GM19463 (cell line): ENCODE results near the gene ITLN1.

Experiments used
- ATAC-seq: cut with Tn5 transposase; IDR thresholded peaks from one replicate; pipeline ENCODE4 v1.9.1; 2021; ENCODE audit warnings: mild to moderate bottlenecking, moderate library complexity; ENCODE audit not compliant: unreplicated experiment

ITLN1 gene

DNA sequence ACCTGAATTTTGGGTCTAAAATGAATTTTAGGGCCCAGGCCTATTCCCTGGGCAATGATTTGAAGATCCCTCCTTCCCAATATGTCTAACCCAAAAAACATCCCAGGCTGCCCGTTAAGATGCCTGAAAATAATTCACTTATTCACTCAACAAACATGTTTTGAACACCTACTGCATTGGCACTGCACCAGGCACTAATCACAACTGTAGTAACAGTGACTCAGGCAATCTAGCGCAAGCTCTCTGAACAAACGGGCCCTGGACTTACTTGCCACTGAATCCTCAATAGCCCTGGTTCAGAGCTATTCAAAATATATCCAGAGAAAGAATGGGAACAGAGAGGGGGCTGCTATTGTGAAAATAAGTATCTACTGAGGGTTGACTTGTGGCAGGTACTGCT, 26.5 kb downstream of the ITLN1 start:
- no peak for ATAC-seq

DNA sequence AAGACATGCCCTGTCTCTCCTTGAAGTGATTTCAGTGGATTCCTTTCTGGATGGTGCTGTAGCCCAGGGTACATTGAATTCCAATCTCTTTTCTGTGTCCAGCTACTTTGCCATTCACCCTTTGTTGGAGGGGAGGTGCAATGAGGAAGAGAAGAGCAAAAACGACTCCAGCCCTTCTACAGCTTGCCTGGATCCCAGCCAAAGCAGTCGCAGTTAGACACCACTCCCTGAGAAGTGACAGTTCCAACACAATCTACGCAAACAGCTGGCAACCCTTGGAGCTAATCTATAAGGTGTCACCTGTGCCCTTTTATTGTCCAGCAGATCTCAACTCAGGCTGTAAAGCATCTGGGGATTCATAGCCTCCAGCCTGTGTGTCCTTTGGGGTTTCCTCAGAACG, 26.9 kb downstream of the ITLN1 start:
- no peak for ATAC-seq

GRCh38 chr1:160855181-160855981, 29.6 kb downstream of the ITLN1 start:
- peak; percentile 81 for ATAC-seq

GRCh38 chr1:160853754-160854153, 31.2 kb downstream of the ITLN1 start:
- ATAC-seq: no peak

DNA sequence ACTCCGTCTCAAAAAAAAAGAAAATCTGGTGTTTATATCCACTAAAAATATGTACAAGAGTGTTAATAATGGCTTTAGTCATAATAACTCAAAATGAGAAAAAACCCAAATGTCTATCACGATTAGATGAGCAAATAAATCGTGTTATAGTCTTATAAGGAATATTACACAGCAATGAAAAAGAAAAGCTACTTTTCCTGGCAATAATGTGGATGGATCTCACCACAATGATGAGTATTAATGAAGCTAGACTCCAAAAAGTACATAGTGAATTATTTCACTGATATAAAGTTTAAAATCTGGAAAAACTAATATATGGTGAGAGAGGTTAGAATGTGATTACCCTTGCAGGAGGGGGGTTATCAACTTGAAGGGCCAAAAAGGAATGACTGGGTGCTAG, 32.0 kb downstream of the ITLN1 start:
- ATAC-seq: no peak

DNA sequence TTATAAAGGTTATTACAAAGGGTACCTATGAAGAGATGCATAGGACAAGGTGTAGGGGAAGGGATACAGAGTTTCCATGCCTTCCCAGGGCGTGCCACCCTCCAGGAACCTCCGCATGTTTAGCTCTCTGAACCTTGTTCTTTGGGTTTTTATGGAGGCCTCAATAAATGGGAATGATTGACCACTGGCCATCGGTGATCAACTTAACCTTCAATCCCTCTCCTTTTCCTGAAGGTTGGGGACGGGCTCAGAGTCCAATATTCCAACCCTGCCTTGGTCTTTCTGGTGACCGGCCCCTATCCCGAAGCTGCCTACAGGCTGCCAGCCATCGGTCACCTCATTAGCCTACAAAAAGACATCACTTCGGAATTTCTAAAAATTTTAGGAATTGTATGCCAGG, 34.0 kb downstream of the ITLN1 start:
- no peak for ATAC-seq

- ATAC-seq: no peak
These were observed 34.4 kb downstream of the ITLN1 start for GRCh38 chr1:160850541-160850940.

GRCh38 chr1:160846281-160846680, 38.7 kb downstream of the ITLN1 start:
- no peak for ATAC-seq

DNA sequence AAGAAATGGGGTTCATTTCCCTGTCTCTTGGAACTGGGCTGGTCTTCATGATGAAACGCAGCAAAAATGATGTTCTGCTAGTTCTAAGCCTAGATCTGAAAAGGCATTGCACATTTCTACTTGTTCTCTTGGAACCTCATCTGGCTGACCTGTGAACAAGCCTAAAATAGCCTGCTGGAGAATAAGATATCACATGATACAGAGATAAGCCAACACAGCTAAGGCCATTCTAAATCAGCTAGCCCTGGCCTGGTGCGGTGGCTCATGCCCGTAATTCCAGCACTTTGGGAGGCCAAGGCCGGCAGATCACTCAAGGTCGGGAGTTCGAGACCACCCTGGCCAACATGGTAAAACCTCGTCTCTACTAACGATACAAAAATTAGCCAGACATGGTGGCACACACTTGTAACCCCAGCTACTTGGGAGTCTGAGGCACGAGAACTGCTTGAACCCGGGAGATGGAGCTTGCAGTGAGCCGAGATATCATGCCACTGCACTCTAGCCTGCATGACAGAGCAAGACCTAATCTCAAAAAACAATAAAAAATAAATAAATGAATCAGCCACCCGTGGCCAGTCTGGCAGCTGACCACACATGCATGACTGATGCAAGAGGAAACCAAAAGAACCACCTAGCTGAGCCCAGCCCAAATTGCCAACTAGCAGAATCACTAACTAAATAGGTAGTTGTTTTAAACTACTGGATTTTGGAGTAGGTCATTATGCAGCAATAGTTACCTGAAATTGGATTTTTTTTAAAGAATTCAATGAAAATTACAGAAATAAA, 40.3 kb downstream of the ITLN1 start:
- no peak for ATAC-seq

GRCh38 chr1:160841079-160841478, 43.9 kb downstream of the ITLN1 start:
- no peak for ATAC-seq

GRCh38 chr1:160839746-160840145, 45.2 kb downstream of the ITLN1 start:
- no peak for ATAC-seq

DNA sequence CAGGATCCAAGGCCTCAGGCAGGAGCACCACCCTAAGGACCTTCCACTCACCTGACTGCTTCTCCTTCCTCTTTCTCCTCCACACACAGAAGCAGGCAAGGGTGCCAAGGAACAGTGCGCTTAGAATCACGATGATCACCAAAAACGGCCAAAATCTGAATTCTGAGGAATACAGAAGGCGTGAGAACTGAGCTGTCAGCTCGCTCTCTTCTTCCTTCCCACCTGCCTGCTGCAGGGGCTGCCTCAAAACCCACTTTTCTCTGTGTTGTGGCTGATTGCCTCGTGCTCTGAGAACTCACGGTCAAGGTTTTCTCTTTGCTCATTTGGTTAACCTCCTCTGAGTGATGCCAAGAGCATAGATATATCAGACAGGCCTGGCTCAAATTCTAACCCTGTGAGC, 46.1 kb downstream of the ITLN1 start:
- ATAC-seq: no peak

GRCh38 chr1:160837558-160838205, 47.3 kb downstream of the ITLN1 start:
- peak; percentile 78 for ATAC-seq

DNA sequence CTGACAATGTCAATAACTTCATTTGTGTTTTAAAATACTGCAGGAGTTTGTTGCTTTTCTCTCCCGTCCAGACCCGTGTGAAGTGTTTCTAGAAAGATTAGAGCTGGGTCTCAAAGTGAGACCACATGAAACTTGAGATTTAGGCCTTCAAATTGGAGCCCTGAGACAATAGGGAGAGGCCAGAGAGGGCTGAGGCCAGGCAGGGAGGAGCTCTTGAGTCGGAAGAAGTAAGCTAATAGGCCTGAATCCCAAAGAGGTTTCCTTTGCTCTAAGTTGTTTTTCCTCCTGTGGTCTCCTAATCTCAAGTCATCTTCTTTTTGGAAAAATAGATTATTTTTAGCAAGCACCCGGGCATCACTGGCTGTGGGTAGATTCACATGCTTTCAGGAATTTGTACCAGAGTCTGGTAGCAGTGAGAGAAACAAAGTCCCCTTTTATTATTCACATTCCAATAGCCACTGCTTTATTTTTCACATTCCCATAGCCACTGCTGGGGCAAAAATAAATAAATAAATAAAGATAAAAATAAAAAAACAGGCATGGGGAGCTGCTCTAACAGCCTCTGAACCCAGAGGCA, 47.9 kb downstream of the ITLN1 start:
- ATAC-seq: no peak

DNA sequence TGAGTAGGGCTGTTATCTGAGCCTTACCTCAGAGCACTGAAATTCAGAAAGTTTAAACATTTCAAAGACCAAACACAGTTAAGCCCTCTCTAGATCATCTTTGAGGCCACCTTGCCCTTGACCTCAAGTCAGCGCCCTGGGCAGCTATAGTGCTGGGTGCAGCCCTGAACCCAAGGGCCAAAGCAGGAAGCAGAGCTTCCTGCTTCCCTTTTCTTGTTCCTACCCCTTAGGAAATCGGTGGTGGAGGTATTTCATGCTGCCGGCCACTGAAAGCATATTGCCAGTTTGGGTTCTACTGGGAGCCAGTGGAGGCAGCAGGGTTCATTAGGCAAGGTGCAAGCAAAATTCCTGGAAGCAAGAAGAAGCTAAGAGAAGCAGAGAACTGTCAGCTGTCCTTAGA, 48.4 kb downstream of the ITLN1 start:
- ATAC-seq: no peak

DNA sequence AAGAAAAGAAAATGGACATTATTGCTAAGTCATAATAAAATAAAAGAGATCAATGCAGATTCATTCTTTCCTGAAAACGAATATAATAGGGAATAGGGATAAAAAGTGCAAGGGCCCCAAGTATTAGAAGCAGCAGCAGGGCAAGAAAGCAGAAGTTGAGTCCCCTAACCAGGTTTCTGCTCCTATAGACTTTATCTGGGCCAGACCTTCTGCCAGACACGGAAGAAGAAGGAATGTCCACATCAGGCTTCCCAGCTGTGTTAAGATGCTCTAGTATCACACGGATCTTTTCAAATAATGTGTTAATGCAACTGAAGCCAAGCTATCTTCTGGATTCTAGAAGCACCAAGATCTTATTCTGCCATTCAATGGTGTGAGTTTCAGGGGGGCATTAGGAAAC, 49.2 kb downstream of the ITLN1 start:
- ATAC-seq: no peak

DNA sequence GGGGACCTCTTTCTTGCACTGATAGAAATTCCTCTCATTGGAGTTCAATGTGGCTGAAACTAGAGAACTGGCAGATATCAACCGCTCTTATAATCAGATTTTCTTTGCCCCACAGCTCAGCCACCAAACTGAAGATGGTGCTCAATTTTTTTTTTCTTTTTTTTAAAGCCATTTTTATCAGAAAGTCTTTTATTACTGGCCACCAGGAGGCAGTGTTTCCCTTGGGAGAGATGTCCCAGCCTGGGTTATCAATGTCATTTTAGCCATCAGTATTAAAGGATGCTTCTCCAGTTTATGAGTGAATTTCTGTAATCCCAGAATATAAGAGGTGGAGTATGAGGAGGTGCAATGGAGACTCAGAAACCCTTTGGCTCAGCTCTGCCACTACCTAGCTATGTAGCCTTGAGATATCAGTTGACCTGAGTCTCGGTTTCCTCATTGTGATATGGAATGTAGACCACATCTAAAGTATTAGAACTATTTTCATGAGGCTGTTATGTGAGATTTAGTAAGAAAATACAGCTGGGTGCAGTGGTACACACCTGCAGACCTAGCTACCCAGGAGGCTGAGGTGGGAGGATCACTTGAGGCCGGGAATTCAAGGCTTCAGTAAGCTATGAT, 49.9 kb downstream of the ITLN1 start:
- no peak for ATAC-seq

GRCh38 chr1:160830321-160831153, 54.4 kb downstream of the ITLN1 start:
- peak; percentile 71 for ATAC-seq

DNA sequence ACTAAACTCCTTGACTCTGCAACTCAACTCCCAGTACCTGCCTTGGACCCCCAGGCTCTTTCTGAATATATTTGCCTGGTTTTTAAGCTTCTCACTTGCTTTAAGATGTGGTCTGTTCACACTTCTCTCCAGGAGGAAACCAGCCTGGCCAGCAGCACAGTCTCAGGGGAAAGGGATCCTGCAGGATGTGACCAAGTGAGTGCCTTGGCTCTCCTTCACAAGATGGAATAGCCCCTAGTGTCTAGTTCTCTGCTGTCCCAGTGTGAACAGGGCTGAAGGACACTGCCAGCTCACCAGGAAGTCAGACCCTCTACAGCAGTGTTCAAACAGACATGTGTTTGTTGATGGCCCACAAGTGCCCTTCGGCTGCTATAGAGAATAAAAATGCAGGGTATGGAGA, 55.2 kb downstream of the ITLN1 start:
- ATAC-seq: no peak

- no peak for ATAC-seq
These were observed 57.6 kb downstream of the ITLN1 start for GRCh38 chr1:160827418-160827817.
